Small intestine (tissue), 7 donors: ENCODE measurements around the gene BPTF. TPM values are rescaled to one million over a fixed set of nuclear protein-coding genes. Genes with fewer than 3 reads are reported as not detected.
"Not testable (repeated sequence)": the region's sequence is repeated elsewhere in the genome, so short reads cannot be mapped to it uniquely, and the experiment has no call there.

Source experiments
- DNase-seq, 2 donors: peaks; one replicate each; pipeline versions ENCODE4 v3.0.0 to v3.0.0-alpha.2; 2013
- FAIRE-seq: peaks from 2 replicates; lab custom pipeline; 2012; peaks lifted over from hg19 to GRCh38; lab: Jason Lieb, UNC
- H3K27ac ChIP-seq, 3 donors: one replicate each; pipeline ENCODE4 v1.5.1; 2013; ENCODE audit warnings: low read length in 2 of 3, mild to moderate bottlenecking in 2 of 3, control low read depth in 1 of 3, inconsistent platforms in 1 of 3, low read depth in 1 of 3, moderate library complexity in 1 of 3
- H3K27me3 ChIP-seq, 3 donors: one replicate each; pipeline ENCODE4 v1.6.1; 2013; ENCODE audit warnings: low read length in 3 of 3, inconsistent platforms in 1 of 3; ENCODE audit not compliant: control insufficient read depth in 3 of 3, insufficient read depth in 3 of 3
- H3K36me3 ChIP-seq, 3 donors: one replicate each; pipeline ENCODE4 v1.6.1; 2013; ENCODE audit warnings: low read length in 3 of 3, inconsistent platforms in 1 of 3, low read depth in 1 of 3, mild to moderate bottlenecking in 1 of 3, moderate library complexity in 1 of 3; ENCODE audit not compliant: control insufficient read depth in 3 of 3, insufficient read depth in 2 of 3
- H3K4me1 ChIP-seq, 3 donors: one replicate each; pipeline ENCODE4 v1.6.1; 2013; ENCODE audit warnings: low read length in 2 of 3, inconsistent platforms in 1 of 3, low read depth in 1 of 3, mild to moderate bottlenecking in 1 of 3, moderate library complexity in 1 of 3; ENCODE audit not compliant: control insufficient read depth in 3 of 3, insufficient read depth in 2 of 3
- H3K4me3 ChIP-seq, 3 donors: one replicate each; pipeline ENCODE4 v1.5.1; 2013; ENCODE audit warnings: low read length in 3 of 3, control low read depth in 1 of 3, inconsistent platforms in 1 of 3, low read depth in 1 of 3, mild to moderate bottlenecking in 1 of 3, moderate library complexity in 1 of 3
- H3K9me3 ChIP-seq, 2 donors: one replicate each; pipeline ENCODE4 v1.6.1; 2013; ENCODE audit warnings: low read depth in 1 of 2, low read length in 1 of 2; ENCODE audit not compliant: control insufficient read depth in 2 of 2, insufficient read depth in 1 of 2
- WGBS, 3 donors: extraction: QIAGEN DNeasy Blood & Tissue Kit; methylation state at CpG; one replicate each; pipeline ENCODE4 v1.1.7; 2013; 5-methylcytosine and 5-hydroxymethylcytosine counted together
- polyA plus RNA-seq, 4 donors: library from polyadenylated mRNA; stranded (reverse) in 3 of 4; unstranded in 1 of 4; fragments of 200-250 nt in 3 of 4; fragments of 120-200 nt in 1 of 4; gene quantifications; one replicate each; pipeline versions ENCODE4 v1.2.1 to v1.2.3, GENCODE V29; 2013
- donor health status: healthy with polysubstance abuse.
- donor health status: control.
- donor health status: control.
- donor health status: Bipolar disorder and iron deficiency.
- donor health status: healthy.

Gene BPTF
- polyA plus RNA-seq, 4 donors = 11.6 to 59.3 (median 17.5) TPM

DNA sequence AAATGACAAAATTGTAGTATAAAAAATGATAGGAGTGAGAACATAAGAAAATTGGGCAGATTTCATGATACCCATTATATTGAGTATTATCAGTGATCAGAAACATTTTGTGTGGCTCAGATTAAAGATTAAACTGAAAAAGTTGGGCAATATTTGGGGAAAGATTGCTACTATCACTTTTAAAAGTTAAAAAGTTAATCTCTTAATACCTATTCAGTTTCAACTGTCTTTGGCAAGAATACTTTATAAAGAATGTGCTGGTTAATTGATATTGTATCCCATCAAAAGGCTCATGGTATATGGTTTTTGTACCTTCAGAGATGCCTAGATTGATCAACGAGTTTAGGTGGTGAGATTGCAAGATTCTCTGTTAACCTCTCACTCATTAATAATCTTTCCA lies 55.8 kb downstream of the BPTF start:
- WGBS, 3 donors = 71 to 93% (median 89%) methylated on average over 1 of the region's 1 CpG
- Histone ChIP-seq H3K27me3 (no peaks in the 10 kb centered on the region), H3K27ac (no peak overlapping the region), H3K4me3 (no peak overlapping the region), H3K4me1 (no peaks in the 10 kb centered on the region), H3K9me3 (no peaks in the 10 kb centered on the region), H3K36me3 (peaks cover 4 to 22% (median 7%) of the 10 kb centered on the region in 3 donors)
- FAIRE-seq = no peak
- no peak for DNase-seq

DNA sequence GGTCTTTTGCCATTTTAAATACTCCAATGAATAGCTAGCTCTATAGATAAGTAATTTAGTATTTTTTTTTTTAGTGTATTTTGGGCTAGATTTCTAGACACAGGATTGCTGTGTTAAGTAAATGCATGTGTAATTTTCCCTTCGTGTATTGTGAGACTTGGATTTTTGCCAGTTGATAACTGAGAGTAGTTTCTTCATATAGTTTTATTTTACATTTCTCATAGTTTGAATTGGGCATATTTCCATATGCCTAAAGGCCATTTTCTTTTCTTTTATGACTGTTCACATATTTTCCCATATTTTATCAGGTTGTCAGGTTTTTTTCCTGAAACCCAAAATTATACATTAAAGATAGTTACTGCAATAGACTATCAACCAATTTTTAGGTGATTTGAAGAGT lies 59.4 kb downstream of the BPTF start:
- 10 to 37% (median 31%) methylated on average over 1 of the region's 1 CpG for WGBS, 3 donors
- H3K9me3 ChIP-seq = no peaks in the 10 kb centered on the region
- H3K27me3 ChIP-seq = no peaks in the 10 kb centered on the region
- no peak overlapping the region for H3K4me3 ChIP-seq
- peaks cover 2 to 8% (median 4%) of the 10 kb centered on the region in 3 donors for H3K36me3 ChIP-seq
- no peak overlapping the region for H3K27ac ChIP-seq
- DNase-seq = no peak
- no peak for FAIRE-seq
- H3K4me1 ChIP-seq = no peaks in the 10 kb centered on the region

DNA sequence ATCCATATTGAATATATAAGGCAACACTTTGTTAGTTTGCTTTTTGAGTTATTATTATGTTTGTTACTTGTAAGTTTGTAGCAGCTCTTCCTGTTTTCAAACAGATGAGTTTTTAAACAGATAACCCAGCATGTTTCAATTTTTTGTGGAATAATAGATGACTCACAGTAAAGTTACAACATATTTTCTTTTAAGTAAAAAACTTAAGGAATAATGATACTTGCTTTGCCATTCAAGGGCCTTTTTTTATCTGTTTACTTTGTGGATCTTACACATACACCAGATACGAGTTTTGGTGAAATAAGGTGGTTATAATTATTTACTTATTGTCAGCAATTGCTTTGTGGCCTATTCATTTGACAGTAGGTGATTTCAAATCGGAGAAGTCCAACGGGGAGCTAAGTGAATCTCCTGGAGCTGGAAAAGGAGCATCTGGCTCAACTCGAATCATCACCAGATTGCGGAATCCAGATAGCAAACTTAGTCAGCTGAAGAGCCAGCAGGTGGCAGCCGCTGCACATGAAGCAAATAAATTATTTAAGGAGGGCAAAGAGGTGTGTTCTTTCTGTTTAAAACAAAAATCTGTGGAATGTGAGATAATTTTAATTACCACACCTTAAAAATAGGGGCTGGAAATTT lies 66.3 kb downstream of the BPTF start:
- no peak overlapping the region for H3K27ac ChIP-seq
- peaks cover 0 to 15% (median 5%) of the 10 kb centered on the region in 3 donors for H3K36me3 ChIP-seq
- DNase-seq (peak in 1 of 2 donors; percentile 26), FAIRE-seq (no peak)
- H3K4me3 ChIP-seq = no peak overlapping the region
- H3K27me3 ChIP-seq = no peaks in the 10 kb centered on the region
- H3K9me3 ChIP-seq = no peaks in the 10 kb centered on the region
- 51 to 68% (median 63%) methylated on average over 6 of the region's 6 CpGs for WGBS, 3 donors
- no peaks in the 10 kb centered on the region for H3K4me1 ChIP-seq

DNA sequence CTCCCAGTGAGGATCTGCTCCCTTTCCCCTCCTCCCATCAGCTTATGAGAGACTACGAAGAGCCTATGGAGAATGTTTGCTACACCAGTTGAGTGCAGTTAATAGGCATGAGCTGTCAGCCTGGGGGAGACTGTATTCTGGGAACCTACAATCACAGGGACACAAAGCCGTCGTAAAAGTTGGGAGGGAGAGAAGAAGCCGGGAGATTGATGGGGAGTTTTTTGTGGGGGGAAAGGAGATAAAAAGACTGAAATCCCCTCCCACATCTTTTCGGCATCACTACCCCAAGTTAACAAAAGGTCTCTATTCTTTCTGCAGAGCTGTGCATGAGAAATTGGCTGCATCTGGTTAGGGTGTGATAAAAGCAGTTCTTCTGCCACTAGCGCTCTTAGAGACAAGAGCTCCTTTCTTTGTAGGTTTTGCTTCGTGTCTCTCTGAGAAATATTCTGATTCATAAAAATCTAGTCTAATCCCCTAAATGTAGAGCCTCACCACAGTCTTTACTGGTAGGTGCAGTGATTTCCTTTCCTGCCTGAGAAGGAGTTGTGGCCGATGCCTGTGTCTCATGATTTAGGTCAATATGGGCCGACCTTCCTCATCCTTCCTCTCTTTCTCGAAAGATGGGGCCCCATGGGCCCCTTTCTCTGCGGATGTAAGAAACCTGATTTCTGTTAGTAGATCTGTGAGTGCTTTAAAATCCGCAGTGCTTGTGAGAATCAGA lies 77.4 kb downstream of the BPTF start:
- Histone ChIP-seq H3K36me3 (peaks cover 11 to 53% (median 20%) of the 10 kb centered on the region in 3 donors), H3K4me3 (no peak overlapping the region), H3K9me3 (no peaks in the 10 kb centered on the region), H3K4me1 (no peaks in the 10 kb centered on the region), H3K27me3 (no peaks in the 10 kb centered on the region), H3K27ac (no peak overlapping the region)
- FAIRE-seq (no peak), DNase-seq (no peak)
- WGBS, 3 donors = 88 to 94% (median 92%) methylated on average over 12 of the region's 12 CpGs

DNA sequence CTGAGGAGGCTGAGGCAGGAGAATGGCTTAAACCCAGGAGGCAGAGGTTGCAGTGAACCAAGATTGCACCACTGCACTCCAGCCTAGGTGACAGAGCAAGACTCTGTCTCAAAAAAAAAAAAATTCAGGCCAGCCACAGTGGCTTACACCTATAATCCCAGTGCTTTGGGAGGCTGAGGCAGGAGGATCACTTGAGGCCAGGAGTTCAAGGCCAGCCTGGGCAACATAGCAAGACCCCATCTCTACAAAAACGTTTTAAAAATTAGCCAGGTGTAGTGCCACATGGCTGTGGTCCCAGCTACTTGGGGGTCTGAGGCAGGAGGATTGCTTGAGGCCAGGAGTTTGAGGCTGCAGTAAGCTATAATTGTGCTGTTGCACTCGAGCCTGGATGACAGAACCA lies 80.0 kb downstream of the BPTF start:
- H3K9me3 ChIP-seq, H3K4me1 ChIP-seq, DNase-seq, H3K4me3 ChIP-seq, FAIRE-seq, H3K27me3 ChIP-seq, H3K27ac ChIP-seq: not testable (repeated sequence)
- WGBS, 3 donors = 56 to 80% (median 72%) methylated on average over 2 of the region's 2 CpGs
- H3K36me3 ChIP-seq = peaks cover 15 to 46% (median 21%) of the 10 kb centered on the region in 3 donors

DNA sequence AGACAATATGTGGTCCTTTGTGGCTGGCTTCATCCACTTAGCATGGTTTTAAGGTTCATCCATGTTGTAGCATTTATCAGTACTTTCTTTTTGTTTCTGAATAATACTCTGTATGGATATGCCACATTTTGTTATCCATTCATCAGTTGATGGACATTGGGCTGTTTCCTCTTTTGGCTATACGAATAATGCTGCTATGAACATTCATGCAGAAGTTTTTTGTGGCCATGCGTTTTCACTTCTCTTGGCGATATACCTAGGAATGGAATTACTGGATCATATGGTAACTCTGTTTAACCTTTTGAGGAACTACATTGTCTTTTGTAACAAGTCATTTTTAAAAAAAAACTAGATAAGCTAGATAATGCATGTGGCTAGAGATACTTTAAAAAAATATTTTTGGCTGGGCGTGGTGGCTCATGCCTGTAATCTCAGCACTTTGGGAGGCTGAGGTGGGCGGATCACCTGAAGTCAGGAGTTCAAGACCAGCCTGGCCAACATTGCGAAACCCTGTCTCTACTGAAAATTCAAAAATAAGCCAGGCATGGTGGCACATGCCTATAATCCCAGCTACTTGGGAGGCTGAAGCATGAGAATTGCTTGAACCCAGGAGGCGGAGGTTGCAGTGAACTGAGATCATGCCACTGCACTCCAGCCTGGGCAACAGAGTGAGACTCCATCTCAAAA lies 85.0 kb downstream of the BPTF start:
- peaks cover 21 to 34% (median 29%) of the 10 kb centered on the region in 3 donors for H3K36me3 ChIP-seq
- WGBS, 3 donors = 93 to 98% (median 97%) methylated on average over 7 of the region's 7 CpGs
- FAIRE-seq = not testable (repeated sequence)

DNA sequence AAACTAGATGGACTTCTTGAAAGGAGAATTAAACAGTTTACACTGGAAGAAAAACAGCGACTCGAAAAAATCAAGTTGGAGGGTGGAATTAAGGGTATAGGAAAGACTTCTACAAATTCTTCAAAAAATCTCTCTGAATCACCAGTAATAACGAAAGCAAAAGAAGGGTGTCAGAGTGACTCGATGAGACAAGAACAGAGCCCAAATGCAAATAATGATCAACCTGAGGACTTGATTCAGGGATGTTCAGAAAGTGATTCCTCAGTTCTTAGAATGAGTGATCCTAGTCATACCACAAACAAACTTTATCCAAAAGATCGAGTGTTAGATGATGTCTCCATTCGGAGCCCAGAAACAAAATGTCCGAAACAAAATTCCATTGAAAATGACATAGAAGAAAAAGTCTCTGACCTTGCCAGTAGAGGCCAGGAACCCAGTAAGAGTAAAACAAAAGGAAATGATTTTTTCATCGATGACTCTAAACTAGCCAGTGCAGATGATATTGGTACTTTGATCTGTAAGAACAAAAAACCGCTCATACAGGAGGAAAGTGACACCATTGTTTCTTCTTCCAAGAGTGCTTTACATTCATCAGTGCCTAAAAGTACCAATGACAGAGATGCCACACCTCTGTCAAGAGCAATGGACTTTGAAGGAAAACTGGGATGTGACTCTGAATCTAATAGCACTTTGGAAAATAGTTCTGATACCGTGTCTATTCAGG lies 85.9 kb downstream of the BPTF start:
- Histone ChIP-seq H3K9me3 (no peaks in the 10 kb centered on the region), H3K36me3 (peaks cover 16 to 28% (median 26%) of the 10 kb centered on the region in 3 donors), H3K27me3 (no peaks in the 10 kb centered on the region), H3K27ac (no peak overlapping the region), H3K4me1 (no peaks in the 10 kb centered on the region), H3K4me3 (no peak overlapping the region)
- DNase-seq (no peak), FAIRE-seq (no peak)
- 88 to 93% (median 92%) methylated on average over 10 of the region's 10 CpGs for WGBS, 3 donors

More for the DNA sequence above, 85.0 kb downstream of the BPTF start:
- H3K4me3 ChIP-seq, H3K4me1 ChIP-seq, H3K27ac ChIP-seq, H3K9me3 ChIP-seq, H3K27me3 ChIP-seq, DNase-seq: not testable (repeated sequence)

DNA sequence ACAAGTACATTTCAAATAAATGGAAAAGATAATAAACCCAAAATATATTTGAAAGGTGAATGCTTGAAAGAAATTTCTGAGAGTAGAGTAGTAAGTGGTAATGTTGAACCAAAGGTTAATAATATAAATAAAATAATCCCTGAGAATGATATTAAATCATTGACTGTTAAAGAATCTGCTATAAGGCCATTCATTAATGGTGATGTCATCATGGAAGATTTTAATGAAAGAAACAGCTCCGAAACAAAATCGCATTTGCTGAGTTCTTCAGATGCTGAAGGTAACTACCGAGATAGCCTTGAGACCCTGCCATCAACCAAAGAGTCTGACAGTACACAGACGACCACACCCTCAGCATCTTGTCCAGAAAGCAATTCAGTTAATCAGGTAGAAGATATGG lies 86.8 kb downstream of the BPTF start:
- Histone ChIP-seq H3K4me3 (no peak overlapping the region), H3K9me3 (no peaks in the 10 kb centered on the region), H3K27me3 (no peaks in the 10 kb centered on the region), H3K4me1 (no peaks in the 10 kb centered on the region), H3K36me3 (peaks cover 16 to 28% (median 24%) of the 10 kb centered on the region in 3 donors), H3K27ac (no peak overlapping the region)
- no peak for FAIRE-seq
- 85 to 90% (median 87%) methylated on average over 4 of the region's 4 CpGs for WGBS, 3 donors
- no peak for DNase-seq
